Type B pancreatic cell (in vitro differentiated cells): ENCODE data around the gene MKKS. TPM values are rescaled to one million over a fixed set of nuclear protein-coding genes. Genes with fewer than 3 reads are reported as not detected.

ENCODE experiments used
- DNase-seq: peaks from one replicate; pipeline ENCODE4 v3.0.0; 2021; ENCODE audit warnings: mixed read lengths; ENCODE audit not compliant: unreplicated experiment; ENCODE audit errors: extremely low spot score
- H3K27ac Mint-ChIP-seq: 2 replicates; pipeline ENCODE4 v1.8.0; 2021; ENCODE audit warnings: mild to moderate bottlenecking, mixed read lengths
- H3K27me3 Mint-ChIP-seq: 2 replicates; pipeline ENCODE4 v1.8.0; 2021; ENCODE audit warnings: mixed read lengths
- H3K36me3 Mint-ChIP-seq: 2 replicates; pipeline ENCODE4 v1.8.0; 2021; ENCODE audit warnings: mixed read lengths
- H3K4me1 Mint-ChIP-seq: one replicate; pipeline ENCODE4 v1.8.0; 2021; ENCODE audit warnings: mixed read lengths; ENCODE audit not compliant: unreplicated experiment
- H3K4me3 Mint-ChIP-seq: 2 replicates; pipeline ENCODE4 v1.8.0; 2021; ENCODE audit warnings: mild to moderate bottlenecking, mixed read lengths
- H3K9me3 Mint-ChIP-seq: 2 replicates; pipeline ENCODE4 v1.8.0; 2021; ENCODE audit warnings: mixed read lengths
- long read RNA-seq: library from polyadenylated mRNA; unstranded; transcript quantifications from one replicate; pipeline ENCODE4 v2.0.0, GENCODE V29; 2020
- total RNA-seq: library from RNA; stranded (reverse); gene quantifications from 2 replicates; pipeline ENCODE4 v1.2.1, GENCODE V29; 2021; ENCODE audit warnings: low replicate concordance
- TF ChIP-seq, protein P1 (sequence below): fragments of 200-600 bp; sonication (generic); conservative IDR thresholded peaks from 2 replicates; pipeline ENCODE4 v1.5.0; 2021; ENCODE audit warnings: antibody characterized with exemption, mild to moderate bottlenecking

MKKS gene
- 16.2 and 19.9 TPM in 2 replicates for total RNA-seq
- long read RNA-seq, full-length matches to known transcripts, result 101 of 150 reads
- long read RNA-seq, partial matches to known transcripts, result 35 of 150 reads
- long read RNA-seq, other reads (novel, unspliced or antisense), result 14 of 150 reads

DNA sequence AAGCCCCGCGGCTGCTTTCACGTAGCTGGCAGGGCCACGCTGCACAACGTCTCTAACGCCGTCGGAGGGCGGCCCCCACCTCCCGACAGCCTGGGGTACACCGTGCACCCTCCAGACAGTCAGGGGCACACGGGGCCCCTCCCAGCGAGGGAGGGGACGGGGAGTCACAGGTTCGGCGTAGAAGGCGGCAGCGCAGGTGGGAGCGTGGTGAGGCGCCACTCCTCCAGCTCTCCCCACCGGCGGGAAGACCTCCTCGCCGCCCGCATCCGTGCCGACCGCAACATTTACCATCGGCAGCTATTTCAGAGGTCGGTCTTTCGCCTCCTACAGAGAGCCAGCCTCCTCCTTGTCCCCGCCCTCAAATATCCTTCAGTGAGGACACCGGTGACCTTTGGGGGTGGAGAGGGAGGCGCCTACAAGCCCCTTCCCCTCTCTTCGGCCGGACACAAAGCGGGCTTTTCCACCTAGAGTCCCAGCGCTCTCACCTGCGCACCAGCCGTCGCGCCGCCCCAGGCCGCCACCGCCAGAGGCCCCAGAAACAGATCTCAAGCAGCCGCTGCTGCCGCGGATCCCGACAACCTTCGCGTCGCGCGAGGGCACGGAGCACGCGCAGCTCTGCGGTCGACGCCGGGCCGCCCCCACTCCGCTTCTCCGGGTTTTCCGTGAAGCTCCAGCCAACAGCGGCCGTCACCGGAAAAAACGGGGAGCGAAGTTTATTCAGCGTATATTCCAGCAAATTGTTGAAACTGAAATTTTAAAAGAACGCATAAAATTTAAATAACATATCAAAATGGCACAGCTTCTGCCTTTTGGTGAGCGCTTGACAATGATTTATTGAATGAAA lies at the start of gene MKKS:
TSS of gene MKKS (minus strand) at position 600 of the 844 bp plus-strand sequence. CDS start 20,708 bp downstream, outside the sequence.
- peak within 1 kb of the TSS; percentile 98 for H3K27ac Mint-ChIP-seq
- peak within 1 kb of the TSS; percentile 92 for H3K4me3 Mint-ChIP-seq
- H3K9me3 Mint-ChIP-seq, result no peaks in the 10 kb centered on the region
- H3K27me3 Mint-ChIP-seq, result no peaks in the 10 kb centered on the region
- DNase-seq, result peak; percentile 91
- H3K36me3 Mint-ChIP-seq, result peaks cover 10% of the 10 kb centered on the region
- TF ChIP-seq, protein P1, sequence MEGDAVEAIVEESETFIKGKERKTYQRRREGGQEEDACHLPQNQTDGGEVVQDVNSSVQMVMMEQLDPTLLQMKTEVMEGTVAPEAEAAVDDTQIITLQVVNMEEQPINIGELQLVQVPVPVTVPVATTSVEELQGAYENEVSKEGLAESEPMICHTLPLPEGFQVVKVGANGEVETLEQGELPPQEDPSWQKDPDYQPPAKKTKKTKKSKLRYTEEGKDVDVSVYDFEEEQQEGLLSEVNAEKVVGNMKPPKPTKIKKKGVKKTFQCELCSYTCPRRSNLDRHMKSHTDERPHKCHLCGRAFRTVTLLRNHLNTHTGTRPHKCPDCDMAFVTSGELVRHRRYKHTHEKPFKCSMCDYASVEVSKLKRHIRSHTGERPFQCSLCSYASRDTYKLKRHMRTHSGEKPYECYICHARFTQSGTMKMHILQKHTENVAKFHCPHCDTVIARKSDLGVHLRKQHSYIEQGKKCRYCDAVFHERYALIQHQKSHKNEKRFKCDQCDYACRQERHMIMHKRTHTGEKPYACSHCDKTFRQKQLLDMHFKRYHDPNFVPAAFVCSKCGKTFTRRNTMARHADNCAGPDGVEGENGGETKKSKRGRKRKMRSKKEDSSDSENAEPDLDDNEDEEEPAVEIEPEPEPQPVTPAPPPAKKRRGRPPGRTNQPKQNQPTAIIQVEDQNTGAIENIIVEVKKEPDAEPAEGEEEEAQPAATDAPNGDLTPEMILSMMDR, result peak; percentile 32
- peaks cover 37% of the 10 kb centered on the region for H3K4me1 Mint-ChIP-seq

DNA sequence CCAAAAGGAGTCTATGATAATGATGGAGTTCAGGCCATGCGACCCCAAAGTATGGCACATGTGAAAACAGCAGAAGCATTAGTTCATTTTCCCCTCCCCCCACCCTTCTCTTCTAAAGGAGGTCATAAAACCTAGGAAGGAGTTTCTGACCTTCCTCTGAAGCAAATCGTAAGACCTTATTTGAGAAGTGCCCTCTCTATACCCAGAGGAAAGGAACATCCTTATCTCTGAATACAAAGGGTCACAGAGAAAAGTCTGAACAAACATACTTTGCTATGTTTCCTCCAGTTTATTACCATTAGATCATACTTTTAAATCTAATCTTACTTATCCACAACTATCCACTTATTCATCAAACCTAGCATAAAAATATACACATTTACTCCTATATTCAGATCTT lies 49.7 kb upstream of the MKKS start:
- Mint-ChIP-seq H3K36me3 (no peaks in the 10 kb centered on the region), H3K4me3 (no peak overlapping the region), H3K4me1 (peaks cover 7% of the 10 kb centered on the region), H3K27ac (no peak overlapping the region), H3K27me3 (no peaks in the 10 kb centered on the region), H3K9me3 (no peaks in the 10 kb centered on the region)
- DNase-seq, result no peak
- TF ChIP-seq, protein P1, result no peak

DNA sequence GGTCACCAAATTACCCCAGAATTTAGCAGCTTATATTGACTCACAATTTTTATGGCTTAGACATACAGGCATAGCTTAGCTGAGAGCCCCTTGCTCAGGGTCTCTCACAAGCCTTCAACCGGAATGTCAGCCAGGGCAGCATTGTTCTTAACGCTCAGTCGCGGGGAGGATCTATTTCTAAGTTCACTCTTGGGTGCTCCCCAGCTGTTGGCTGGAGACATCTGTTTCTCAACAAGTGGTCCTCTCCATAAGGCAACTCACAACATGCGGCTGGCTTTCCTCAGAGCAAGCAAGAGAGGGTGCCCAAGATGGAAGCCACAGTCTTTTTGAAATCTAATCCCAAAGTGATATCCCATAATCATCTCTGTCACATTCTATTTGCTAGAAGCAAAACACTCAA lies 47.7 kb upstream of the MKKS start:
- H3K9me3 Mint-ChIP-seq, result no peaks in the 10 kb centered on the region
- H3K36me3 Mint-ChIP-seq, result no peaks in the 10 kb centered on the region
- no peak for DNase-seq
- no peak overlapping the region for H3K4me3 Mint-ChIP-seq
- TF ChIP-seq, protein P1, result no peak
- no peaks in the 10 kb centered on the region for H3K27me3 Mint-ChIP-seq
- no peaks in the 10 kb centered on the region for H3K4me1 Mint-ChIP-seq
- H3K27ac Mint-ChIP-seq, result no peak overlapping the region

DNA sequence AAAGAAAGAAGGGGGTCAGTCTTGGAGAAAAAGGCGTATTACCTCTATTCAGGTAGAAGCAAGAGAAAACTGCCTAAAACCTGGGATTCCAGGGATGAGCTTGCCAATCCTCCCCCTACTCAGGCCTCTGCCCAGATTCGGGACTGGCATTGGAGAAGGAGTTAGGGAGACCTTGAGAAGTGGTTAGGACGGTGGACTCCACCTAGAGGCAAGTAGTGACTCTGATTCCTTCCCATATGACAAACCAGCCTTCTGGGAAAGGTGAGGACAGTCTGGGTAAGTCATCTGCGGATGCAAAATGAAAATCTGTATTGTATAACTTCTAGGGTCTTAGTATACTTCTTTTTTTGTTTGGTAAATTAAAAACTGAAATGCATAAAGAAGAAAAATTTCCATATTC lies 44.9 kb upstream of the MKKS start:
- no peak overlapping the region for H3K27ac Mint-ChIP-seq
- TF ChIP-seq, protein P1, result no peak
- no peaks in the 10 kb centered on the region for H3K27me3 Mint-ChIP-seq
- no peaks in the 10 kb centered on the region for H3K9me3 Mint-ChIP-seq
- no peak overlapping the region for H3K4me3 Mint-ChIP-seq
- H3K4me1 Mint-ChIP-seq, result peaks cover 8% of the 10 kb centered on the region
- H3K36me3 Mint-ChIP-seq, result no peaks in the 10 kb centered on the region
- DNase-seq, result no peak

DNA sequence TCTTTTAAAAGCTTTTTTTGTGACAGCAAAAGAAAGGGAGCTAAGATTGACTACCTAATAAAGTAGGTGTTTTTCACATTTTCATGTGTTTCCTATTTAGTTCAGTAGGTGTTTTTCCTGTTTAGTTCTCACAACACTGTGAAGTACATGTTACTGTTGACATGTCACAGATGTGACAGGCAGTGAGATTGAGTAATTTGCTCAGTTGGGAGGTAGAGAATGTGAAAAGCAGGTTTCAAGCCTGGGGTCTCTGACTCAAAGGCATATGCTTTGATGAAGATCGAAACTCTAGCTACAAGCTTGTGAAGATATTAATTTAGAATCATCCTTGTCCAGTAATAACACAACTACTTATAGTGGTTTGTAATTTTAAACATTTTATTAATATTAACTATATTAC lies 44.2 kb upstream of the MKKS start:
- H3K36me3 Mint-ChIP-seq, result no peaks in the 10 kb centered on the region
- H3K27me3 Mint-ChIP-seq, result no peaks in the 10 kb centered on the region
- TF ChIP-seq, protein P1, result no peak
- H3K4me3 Mint-ChIP-seq, result no peak overlapping the region
- no peak overlapping the region for H3K27ac Mint-ChIP-seq
- H3K9me3 Mint-ChIP-seq, result no peaks in the 10 kb centered on the region
- peaks cover 10% of the 10 kb centered on the region for H3K4me1 Mint-ChIP-seq
- DNase-seq, result no peak
